Hepatic stellate cell (primary cell): ENCODE measurements around the gene KCND3.
A peak's percentile ranks its signal among the peaks of the same experiment; 100 is the strongest.

ENCODE experiments used
- DNase-seq: peaks from one replicate; pipeline ENCODE4 v3.0.0; 2011; ENCODE audit warnings: low spot score

The KCND3 gene

DNA sequence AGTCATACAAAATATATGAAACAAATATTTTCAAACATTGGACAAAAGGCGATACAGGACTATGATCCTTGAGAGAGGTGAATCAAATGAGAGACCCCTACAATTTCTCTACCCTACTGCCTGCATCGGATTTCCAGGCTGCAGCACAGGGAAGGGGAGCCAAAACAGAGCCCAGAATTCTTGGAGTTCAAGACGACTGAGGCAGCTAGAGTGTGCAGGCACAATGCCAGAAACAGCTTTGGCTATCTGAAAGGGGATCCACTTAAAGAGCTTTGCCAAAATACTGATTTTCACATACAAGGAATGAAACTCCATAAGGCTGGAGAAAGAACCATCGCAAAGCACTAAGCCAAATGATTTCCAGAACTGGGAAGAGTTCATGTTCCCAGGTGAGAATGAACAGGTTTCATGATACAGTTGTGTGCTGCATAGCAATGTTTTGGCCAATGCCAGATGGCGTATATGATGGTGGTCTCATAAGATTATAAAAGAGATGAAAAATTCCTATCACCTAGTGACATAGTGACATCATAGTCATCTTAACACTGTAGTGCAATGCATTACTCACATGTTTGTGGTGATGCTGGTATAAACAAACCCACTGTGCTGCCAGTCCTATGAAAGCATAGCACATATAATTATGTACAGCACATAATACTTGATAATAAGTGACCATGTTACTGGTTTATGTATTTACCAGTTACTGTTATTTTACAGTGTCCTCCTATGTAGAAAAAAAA is 77.5 kb downstream of the KCND3 start:
- DNase-seq, result no peak

DNA sequence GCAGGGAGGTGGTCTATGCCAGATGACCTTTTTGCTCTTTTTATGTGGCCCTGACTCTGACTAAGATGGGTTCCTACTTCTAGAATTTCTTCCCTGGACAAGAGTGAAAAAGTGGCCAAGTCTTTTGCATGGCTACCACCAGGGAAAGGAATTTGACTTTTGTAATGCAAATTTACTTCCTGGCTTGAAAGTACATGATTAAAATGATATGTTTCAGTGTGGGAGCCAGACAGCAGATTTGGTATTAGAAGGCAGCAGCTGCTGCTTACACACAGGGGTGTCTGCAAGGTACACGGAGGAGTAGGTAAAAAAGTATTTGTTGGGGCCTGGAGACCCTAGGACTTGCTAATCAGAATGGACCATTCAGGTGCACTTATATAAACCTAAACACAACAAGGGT is 78.4 kb downstream of the KCND3 start:
- no peak for DNase-seq

DNA sequence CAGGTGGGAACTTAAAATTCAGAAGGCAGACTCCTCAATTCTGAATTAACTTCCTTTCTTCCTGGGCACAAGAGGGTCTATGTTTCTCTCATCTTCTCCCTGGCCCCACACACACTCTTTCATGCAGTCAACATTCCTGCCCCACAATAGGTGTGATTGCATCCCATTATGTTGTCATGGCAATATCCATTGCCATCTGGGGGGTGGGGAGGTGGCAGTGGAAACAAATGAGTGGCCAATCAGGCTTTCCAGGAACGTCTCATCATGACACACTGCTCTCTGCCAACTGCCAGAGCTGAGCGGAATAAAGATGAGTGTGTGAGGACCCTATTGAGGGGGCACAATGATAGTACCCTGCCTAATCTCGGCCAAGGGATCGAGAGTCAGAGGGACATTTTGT is 80.4 kb downstream of the KCND3 start:
- no peak for DNase-seq

DNA sequence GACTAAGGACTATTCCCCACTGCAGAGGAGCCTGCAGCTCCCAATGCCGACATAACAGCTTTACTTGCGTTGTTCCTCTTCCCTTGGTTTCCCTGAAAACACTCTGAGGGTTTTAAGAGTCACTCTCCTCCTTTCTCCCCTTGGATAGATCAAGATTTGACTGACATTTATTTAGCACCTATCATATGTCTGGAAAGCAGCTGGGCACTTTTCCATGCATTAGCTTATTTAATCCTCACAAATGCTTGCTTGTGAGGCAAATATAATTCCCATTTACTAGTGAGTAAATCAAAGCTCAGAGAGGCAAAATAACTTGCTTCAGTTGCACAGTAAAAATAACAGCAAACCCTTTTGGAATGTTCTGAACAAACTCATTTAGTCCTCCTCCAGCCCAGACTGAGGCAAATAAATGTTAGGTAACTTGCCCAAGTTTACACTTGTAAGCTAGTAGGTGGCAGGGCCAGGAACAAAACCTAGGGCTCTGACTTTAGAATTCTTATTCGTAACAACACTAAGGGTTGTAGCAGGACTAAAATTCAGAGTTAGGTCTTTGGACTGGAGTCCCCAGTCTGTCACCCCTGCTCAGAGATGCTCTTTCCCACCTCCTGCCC is 81.4 kb downstream of the KCND3 start:
- no peak for DNase-seq

DNA sequence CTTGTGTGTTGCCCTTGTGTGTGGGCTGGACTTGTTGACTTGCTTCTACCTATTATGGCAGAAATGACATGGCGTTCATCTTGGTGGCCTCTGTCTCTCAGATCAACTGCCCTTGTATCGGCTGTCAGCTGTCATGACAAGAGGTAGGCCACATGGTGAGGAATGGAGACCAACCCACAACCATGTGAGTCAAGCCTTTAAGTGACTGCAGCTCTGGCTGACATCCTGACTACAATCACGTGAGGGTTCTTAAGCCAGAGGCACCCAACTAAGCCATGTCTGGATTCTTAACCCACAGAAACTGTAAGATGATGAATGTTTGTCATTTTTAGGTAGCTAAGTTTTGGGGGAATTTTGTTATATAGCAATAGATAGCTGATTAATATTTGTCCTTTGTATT is 82.1 kb downstream of the KCND3 start:
- DNase-seq, result no peak

DNA sequence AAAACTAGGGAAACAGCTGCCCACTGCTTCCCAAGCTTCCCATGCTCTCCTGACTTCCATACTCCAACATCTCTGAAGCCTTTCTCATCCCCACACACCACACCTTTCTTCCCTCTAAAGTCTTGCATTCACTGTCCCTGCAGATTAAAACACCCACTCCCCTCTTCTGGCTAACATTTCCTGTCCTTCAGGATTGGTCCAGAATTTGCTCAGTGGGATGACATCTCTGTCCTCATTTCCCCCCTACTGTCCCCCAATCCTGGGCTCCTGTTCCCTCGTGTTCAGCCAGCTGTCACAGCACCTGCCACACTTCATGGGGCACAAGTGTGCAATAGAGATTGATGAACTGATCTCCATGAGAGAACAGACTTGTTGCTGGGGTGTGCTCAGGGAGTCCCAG is 82.7 kb downstream of the KCND3 start:
- no peak for DNase-seq

DNA sequence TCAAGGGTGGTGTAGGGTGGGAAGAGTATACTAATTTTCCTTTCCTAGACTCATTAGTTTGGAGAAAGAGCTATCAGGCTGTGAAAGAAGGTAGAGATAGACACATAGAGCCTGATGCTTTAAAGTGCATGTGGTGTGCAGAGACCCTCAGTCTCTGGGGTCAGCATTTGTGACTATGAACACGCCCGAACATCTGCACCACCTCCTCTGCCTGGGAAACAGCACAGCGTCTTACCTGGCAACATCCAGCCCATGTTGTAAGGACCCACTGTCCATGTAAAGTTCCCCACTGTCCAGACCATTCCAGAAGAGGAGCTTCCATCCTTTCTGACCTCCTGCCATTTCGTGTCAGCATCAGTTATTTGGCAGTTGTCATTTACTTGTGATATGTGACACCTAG is 83.4 kb downstream of the KCND3 start:
- DNase-seq, result no peak

DNA sequence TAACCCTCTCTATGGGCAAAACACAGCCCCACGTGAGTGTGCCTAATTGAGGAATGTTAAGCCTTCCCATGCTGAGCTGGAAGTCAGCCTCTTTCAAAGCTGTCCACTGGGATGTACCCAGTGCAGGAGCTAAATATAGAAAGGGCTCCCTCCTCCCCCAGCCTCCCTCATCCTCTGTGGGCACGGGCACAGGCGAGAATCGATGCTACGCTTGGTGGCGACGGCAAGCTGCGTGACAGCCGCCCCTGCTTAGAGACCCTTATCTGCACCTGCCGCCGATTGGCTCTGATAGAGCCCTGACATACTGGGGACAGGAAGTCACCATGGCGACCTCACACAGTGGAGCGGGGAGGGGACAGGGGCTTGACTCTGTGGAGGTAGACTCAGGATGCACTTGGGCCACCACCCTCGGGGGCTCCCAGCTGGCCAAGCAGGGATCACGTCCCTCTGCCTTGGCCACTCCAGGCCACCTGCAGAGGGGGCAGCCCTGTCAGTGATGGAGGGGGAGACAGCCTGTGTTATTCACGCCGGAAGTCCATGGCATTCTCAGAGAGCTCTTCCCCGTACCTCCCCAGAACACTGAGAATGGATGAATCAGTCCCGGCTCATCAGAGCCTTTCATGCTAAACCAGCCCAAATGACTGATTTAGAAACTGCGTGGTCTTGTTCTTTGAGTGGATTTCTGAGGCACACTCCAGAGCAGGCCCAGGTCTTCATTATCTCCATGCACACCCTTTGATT is 84.8 kb downstream of the KCND3 start:
- DNase-seq, result peak; percentile 21

DNA sequence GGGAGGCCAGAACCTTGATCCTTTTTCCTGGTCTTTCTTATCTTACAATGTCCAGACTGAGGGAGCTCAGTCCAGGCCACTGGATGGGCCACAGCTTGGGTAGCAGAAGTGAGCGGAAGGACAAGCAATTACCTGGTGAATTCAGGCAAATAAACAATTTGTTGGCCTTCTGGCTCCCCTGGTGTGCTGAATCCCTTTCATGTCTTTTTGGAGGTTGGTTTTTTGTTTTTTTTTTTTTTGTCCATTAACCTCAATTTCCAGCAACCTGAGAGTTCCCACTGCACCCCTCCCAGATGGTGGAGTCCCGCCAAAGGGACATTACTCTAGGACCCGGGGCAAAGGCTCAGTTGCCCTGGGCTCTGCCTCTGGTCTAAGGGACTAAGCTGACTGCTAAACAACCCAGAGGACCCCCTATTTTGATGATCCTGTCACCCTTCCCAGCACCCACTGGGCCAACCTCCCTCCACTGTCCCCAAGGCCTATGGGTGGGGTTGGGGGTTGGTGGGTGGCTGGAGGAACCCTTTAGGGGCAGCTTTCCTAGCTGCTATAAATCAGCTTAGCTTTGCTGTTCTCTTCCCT is 85.5 kb downstream of the KCND3 start:
- no peak for DNase-seq

DNA sequence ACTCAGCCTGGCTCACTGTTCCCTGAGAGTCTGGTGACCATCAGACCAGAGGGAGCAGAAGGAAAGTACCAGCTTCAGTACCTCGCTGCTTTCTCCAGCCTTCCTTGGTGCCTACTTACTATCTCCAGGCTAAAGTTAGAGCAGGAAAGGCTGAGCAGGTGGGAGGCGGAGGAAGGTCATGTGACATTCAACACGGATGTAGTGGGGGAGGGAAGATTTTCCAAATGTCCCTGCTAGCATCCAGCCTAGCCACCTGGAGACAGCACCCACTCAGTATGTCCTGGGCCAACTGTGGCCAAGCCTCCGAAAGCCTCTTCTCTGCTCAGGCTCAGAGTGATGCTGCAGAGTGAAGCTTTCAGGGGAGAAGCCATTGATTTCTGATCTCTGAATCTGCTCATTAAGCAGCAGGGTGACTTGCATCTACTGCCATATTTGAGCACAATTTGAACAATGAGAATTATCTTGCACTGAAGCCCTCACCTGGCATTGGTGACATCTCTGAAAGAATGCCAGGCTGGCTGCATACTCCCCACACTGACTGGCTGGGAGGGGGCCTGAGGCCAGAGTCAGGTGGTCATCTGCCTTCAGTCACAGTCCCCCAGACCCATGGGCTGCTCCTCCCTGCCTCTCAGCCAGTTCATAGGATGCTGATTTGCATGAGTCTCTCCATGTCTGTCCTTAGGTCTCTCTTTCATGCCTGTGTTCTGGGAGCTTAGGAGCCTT is 86.2 kb downstream of the KCND3 start:
- no peak for DNase-seq

DNA sequence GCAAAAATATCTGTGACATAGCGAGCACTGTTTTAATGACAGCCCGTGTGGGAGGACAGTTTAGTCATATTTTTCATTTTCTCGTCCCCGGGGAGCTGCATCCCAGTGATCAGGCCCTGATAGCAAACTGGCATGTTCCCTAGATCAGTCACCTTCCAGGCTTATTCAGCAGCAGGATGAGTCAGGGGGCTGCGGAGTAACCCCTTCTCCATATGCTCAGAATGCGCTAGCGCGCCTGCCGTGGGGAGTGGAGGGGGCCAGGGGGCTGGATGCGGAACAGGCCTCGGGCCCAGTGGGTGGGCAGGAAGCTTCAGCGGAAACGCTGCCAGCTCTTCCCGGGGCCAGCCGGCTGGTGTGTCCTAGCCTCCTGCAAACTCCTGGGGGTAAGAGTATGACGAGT is 94.0 kb downstream of the KCND3 start:
- DNase-seq, result peak; percentile 41

DNA sequence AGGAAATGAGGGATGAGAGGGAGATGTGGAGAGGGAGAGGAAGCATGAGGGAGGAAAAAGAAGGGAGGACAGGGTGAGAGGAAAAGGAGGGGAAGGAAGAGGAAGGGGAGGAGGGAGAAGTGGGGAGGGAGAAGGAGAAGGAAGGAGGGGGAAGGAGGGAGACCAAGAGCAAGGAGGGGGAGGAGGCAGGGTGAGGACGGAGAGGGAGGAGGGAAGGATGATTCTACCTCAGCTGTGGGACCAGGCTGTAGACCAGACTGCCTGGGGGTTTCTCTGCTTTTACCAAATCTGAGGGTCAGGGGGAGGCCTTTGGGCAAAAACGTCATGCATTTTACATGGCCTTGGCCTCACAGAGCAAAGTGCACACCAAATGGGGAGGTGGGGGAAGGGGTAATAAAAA is 94.5 kb downstream of the KCND3 start:
- no peak for DNase-seq

DNA sequence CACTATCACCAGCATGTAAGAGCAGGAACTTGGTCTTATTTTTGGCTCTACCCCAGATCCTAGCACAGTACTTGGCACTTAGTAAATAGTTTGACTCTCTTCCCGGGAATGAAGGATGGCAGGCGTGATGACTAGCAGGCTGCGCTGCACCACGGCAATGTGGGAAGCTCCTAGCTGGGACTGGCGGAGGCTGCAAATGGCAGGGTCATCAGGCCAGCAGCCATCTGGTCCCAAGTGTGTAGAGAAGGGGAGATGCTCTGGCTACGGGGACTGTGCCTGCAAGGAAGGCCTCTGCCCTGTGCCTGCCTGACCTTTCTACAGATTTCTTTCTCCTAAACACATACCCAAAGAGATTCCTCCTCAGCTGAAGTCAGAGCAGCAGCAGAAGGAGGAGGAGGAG is 95.0 kb downstream of the KCND3 start:
- DNase-seq, result no peak

DNA sequence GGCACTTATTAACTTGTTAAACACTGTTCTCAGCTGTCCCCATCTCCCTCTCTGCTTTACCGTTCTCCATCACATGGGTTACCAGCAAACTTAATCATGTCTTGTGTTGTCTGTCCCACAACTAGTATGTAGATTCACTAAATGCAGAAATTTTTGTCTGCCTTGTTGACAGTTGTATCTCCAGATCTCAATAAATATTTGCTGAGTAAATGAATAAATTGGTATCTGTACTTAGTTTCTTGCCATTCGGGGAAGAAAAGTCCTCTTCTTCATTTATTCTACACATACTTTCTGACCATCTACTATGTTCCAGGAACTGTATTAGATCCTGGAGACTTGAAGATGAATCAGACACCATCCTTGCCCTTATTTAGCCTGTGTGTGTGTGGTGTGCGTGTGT is 97.9 kb downstream of the KCND3 start:
- DNase-seq, result no peak

DNA sequence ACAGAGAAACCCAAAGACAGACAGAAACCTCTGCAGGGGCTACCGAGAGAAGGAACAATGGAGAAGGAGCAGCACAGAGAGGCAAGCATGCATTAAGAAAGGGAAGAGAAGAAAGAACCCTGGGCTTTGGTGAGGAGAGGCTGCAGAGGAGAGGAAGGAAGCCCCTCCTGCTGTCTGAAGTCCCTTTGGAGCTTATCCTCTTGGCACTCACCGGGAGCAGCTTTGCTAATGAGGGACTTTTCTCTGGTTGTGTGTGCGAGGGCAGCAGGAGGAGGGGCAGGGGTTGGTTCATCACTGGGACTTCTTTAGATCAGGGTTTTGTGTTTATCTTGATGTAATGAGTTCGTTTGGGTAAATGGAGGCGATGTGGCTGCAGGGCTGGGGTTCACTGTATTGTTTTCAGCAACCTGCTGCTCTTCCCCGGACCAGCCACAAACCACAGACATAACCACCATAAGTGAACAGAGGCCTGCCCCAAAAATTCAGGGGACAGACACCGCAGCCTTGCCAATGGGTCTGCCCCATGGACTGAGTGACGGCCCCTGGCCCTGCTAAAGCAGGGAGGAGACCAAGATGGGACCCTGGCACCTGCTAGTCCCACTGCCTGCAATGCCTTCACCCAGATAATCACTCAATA is 100.6 kb downstream of the KCND3 start:
- DNase-seq, result no peak

DNA sequence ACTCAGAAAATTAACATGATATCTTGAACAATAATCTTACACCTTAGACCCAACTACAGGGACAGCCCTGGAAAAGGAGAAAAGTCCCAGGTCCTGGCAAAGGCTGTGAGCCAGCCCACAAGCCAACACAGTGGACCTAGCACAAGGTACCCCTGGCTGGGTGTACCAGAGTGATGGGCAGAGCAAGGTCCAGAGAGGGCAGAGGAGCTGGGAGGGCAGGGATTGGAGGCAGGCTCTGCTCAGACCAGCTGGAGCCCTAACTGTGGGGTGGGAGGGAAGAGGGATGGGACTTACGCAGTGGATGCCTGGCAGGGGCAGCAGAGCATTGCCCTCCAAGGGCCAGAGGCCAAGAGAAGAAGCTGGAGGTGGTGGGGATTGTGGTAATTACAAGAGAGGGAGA is 101.6 kb downstream of the KCND3 start:
- DNase-seq, result no peak

DNA sequence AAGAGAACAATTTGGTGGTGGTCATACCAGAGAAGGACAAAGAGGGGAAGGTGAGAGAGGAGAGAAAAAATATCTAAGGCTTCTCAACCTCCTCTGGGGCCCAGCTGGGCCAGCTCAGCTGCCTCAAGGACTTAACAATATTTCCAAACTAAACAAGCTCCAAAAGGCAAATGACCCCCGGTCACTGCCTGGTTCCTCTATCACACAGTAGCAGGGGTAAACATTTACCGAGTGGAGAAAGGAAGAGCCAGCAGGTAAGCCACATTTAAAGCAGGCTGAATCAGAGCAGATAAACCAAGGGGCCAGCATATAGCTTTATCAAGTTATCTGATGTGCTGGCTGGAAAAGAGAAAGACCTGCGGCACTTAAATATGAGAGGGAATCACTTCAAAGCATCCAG is 102.1 kb downstream of the KCND3 start:
- no peak for DNase-seq

DNA sequence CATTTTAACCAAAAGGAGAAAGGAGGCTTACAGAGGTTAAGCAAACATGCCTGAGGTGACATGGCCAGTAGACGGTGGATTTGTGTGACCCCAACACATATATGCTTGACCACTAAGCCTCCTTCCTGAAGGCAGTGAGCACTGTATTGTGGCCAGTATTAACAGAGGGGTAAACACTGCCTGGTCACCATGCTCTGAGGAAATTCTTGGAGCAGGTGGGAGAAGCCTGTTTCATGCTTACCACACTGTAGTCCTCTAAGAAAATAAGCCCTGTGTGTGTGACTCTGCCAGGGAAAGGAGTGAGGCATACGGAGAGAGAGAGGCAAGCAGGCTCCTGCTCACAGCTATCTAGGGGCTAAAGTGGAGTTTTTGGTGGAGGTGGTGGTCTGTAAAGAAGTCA is 102.7 kb downstream of the KCND3 start:
- no peak for DNase-seq

DNA sequence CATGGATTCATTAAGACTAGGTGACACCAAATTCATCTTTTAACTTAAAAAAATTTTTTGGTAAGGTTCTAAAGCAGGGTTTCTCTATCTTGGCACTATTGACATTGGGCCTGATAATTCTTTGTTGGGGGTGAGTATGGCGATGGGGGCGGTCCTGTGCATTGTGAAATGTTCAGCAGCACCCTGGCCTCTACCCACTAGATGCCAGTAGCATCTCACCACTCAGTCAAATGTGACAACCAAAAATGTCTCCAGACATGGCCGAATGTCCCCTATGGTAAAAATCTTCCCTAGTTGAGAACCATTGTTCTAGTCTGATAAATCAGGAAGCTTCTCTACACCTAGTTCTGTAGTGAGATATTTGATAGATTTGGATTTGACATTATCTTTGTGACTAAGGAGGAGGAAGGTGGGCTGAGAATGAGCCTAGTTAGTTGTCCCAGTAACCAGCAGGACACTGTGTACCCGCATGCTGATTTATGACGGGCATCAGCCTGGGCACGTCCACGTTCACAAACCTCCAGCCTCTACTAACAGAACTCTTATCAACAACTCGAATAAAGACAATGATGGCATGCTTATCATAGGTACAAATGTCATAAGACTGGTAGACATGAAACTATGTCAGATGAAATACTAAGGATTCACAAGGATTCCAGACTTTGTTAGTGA is 104.6 kb downstream of the KCND3 start:
- no peak for DNase-seq

DNA sequence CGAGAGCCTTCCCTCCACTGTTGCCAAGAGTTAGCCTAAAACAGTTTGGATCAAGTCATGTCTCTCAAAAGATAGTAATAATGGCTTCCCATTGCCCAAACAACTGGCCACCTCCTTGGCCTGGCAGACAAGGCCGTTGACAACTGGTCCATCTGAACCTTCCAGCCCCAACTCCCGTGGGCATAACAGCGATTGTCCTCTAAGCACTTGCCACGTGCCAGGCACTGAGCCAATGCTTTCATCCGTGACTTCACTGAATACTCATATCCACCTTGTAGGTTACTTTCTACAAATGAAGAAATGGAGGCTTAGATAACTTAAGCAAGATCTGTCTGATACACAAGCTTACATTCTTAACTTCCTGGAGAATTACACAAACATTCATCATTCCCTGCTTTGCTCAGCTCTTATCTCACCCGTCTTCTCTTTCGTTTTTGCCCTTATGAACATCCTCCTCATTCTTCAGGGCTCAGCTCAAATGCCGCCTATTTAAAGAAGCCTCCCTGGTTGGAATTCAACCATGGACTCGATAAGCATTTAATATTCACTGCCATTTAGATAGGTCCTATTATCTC is 106.4 kb downstream of the KCND3 start:
- no peak for DNase-seq

DNA sequence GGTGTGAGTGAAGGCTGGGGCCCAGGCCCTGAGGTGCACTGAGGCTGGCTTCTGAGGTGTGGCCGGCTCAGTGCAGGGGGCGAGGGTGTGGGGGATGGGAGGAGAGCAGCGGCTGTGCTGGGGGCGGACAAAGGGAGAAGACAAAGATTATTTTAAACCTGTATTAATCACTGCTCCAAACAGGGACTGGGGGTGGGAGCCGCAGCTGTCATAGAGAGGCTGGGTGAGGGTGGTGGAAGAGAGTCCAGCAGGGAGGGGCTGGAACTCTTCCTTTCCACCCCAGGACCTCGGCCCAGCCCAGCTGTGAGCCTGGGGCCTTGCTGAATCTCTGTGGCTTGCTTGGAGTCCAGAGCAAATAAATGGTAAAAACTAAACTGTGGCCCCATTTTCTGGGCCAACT is 106.9 kb downstream of the KCND3 start:
- DNase-seq, result no peak
